Stimulated activated CD4-positive, alpha-beta T cell treated with anti-CD3 and anti-CD28 coated beads, Interleukin-12 subunit alpha, Interleukin-12 subunit beta, amount 100 ng/mL, for 4 hours (primary cell): ENCODE results near the gene CEP131.
"Not testable (repeated sequence)": the region's sequence is repeated elsewhere in the genome, so short reads cannot be mapped to it uniquely, and the experiment has no call there.

Experiments
- DNase-seq: peaks from one replicate; pipeline ENCODE4 v3.0.0-alpha.2; 2020

CEP131 gene

DNA sequence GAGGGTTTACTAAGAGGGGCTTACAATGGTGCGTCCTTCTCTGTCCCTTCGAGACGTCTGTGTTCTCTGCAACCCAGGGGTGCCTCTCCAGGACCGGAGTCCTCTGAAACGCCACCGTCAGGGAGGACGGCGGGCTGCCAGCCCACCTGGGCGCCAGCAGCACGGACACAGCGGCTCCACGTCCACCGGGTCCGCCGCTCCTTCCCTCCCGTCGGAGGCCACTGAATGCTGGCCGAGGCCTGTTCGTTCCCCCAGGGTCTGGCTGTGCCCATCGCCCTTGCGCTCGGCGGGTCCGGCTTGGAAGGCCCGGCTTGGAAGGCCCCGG lies 15.7 kb upstream of the CEP131 start:
- no peak for DNase-seq

GRCh38 chr17:81237591-81238489 lies 15.1 kb upstream of the CEP131 start:
- DNase-seq = no peak

DNA sequence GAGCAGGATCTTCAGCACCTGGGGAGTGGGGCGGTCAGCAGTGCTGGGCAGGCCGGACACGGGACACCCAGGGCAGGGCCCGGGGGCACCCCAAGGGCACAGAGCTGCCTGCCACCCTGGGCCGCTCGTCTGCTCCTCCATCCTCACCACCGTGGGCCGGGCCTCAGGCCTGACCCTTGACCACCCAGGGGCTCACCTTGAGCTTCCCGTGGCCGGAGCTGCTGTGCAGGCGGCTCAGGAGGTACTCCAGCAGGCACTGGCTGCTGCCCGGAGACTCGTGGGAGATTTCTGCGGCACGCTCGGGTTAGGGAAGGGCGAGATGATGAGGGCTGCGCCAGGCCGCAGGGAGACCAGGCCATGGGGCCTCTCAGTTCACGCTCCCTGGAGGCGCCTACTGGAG lies 14.0 kb upstream of the CEP131 start:
- no peak for DNase-seq

- DNase-seq = no peak
Measured at GRCh38 chr17:81235822-81236740, 13.3 kb upstream of the CEP131 start.

- DNase-seq = no peak
Measured at GRCh38 chr17:81234940-81235821, 12.4 kb upstream of the CEP131 start.

GRCh38 chr17:81234506-81234855 lies 11.7 kb upstream of the CEP131 start:
- no peak for DNase-seq

GRCh38 chr17:81233811-81234505 lies 11.2 kb upstream of the CEP131 start:
- no peak for DNase-seq

DNA sequence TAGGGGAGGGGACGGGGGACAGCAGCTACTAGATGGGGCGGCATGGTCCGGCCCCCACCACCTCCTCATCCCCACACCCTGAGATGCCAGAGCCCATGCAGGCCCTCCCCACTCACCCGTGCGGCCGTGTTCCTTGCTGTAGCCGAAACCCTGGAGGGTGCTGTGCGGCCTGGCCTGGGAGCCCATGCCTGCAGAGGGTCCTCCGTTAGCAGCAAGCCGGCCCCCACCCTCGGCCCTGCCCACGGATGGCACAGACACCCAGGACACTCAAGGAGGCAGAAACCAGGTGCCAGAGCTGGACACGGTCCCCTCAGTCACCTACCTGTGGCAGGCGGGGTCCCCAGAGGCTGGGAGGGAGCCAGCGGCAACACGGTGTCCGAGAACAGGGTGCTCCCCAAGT lies 10.6 kb upstream of the CEP131 start:
- DNase-seq = no peak

DNA sequence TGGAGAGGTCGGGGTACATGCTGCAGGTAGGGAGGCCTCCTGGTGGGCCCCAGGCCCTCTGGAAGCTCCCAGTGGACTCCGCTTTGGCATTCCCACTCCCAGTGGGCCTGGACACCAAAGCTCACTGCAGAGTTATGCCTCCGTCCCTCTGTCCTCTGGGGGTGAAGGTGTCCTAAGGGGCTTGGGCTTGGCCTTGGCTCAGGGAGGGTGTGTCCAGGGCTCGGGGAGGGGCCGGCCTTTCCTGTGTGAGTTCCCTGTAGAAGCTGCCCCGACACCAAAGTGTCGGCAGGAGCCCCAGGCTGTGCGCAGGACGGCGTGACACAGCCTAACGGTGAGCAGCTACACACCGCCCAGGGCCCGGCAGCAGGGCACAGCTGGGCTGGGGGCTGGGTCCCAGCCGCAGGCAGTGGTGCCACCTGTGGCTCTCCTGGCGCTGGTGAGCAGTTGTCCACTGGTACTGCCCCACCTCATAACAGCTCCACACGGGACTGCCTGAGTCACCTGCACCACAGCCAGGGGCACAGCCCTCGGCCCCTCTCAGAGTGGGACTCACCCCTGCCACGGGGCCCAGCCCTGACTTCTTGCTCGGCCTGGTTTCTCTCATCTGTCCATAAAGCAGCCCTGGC lies 10.0 kb upstream of the CEP131 start:
- DNase-seq = no peak

- DNase-seq = no peak
Measured at GRCh38 chr17:81231766-81232581, 9.2 kb upstream of the CEP131 start.

DNA sequence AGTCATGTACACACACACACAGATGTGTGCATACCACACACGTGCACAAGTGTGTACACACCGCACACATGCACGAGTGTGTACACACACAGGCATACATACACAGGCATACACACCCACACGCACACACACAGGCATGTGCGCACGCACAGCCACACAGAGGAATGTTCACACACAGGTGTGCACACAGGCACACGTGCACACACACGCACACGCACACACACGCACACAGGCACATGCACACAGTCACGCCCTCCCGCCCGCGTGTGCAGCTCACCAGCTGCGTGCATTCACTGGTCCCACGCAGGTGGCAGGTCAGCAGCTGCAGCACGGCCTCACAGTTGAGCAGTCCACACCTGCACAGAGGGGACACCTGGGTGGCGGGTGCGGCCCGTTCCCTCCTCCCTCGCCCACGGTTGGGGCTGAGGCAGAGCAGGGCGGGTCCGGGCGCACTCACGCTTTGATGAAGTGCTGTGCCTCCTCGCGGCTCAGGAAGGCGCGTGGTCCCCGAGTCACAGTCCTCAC lies 8.4 kb upstream of the CEP131 start:
- no peak for DNase-seq

DNA sequence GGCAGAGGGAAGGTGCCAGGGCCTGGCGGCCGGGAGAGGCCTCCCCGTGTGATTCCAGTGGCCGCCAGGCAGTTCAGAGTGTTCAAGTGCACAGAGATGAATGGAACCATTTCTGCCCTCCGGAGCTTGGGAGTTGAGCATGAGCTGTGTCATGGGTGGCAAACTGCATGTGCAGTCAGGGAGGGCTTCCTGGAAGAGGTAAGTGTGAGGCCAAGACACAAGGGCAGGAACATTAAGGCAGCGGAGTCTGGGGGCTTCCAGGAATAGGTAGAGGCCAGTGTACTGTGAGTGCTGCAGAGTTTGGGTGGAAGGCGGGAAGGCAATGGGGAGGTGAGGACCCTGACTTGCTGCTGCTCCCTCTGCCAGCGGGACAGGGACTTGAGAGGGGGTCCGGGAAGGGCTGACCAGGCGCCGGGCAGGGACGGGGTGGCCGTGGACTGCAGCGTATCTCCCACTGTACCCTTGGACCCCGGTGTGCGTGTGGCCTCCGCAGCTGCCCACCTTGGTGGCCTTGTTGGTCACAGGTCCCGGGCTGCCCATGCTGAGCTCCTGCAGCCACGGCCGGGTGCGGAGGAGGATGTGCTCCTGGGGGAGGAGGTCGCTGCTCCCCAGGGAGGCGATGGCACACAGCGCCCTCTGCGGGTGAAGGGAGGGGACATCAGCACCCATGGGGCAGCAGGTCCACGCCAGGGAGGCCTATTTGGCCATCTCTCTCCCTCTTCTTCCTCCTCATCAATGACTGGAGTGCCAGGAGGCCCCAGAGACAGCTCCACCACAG lies 7.5 kb upstream of the CEP131 start:
- DNase-seq = no peak

DNA sequence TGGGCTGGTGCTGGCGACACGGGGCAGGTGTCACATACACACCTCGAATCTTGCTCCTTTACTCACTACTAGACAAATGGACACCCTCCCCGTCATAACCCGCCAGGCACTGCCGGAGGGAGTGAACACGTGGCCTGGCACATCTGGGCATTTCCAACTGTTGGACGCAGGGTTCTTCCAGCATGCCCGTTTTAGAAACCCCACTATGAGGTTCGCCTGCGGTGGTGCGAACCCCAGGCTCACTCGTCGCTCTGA lies 6.8 kb upstream of the CEP131 start:
- DNase-seq = no peak

DNA sequence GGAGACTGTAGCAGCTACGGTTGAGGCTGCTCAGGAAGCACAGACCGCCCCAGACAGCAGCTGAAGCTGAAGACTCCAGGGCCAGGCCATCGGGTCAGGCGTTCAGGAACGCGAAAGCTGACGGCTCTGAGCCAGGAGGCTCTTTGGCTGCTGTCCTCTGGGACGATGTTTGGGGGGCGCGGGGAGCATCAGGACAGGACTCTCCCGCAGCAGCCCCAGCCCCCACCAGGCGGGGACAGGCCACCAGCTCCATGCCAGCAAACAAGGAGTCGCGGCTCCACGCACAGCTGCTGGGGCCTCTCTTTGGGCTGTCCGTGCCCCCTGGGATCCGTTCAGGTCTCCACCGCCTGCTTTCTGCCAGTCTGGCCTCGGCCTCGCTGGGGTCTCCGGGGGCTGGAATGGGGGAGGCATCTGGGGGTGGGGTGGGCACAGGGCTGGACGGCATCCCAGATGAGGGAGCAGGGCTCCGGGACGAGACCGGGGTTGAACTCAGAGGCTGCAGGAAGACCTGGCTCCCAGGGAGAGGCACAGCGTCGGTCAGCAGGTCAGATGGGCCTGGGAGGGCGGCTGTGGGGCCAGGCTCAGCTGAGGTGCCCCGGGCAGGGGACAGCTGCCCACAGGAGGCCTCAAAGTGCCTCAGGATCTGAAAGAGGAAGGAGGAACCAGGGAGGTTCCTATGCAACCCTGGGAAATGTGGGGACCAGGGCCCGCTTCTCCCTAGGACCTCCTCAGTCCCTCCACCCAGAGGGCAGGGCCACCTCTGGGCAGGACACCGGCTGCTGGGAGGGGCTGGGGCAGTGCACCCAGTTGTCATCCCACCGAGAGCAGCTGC lies 6.3 kb upstream of the CEP131 start:
- no peak for DNase-seq

- DNase-seq = no peak
Measured at GRCh38 chr17:81228420-81228819, 5.7 kb upstream of the CEP131 start.

GRCh38 chr17:81227630-81228029 lies 4.9 kb upstream of the CEP131 start:
- not testable (repeated sequence) for DNase-seq

- DNase-seq = no peak
Measured at GRCh38 chr17:81223762-81224130, 981 bp upstream of the CEP131 start.

DNA sequence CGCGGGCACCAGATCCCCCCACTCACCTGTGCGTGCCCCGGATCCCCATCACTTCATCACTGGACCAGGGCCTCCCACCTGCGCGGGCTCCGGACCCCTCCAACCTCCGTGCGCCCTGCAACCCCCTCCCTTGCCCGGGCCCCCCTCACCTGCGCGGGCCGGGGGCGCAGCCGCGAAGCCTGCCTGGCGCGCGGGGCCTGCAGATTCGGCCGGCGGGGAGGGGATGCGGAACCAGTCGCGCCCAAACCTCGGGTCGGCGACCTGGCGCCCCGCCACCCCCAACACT lies 202 bp downstream of the CEP131 start:
- no peak for DNase-seq

DNA sequence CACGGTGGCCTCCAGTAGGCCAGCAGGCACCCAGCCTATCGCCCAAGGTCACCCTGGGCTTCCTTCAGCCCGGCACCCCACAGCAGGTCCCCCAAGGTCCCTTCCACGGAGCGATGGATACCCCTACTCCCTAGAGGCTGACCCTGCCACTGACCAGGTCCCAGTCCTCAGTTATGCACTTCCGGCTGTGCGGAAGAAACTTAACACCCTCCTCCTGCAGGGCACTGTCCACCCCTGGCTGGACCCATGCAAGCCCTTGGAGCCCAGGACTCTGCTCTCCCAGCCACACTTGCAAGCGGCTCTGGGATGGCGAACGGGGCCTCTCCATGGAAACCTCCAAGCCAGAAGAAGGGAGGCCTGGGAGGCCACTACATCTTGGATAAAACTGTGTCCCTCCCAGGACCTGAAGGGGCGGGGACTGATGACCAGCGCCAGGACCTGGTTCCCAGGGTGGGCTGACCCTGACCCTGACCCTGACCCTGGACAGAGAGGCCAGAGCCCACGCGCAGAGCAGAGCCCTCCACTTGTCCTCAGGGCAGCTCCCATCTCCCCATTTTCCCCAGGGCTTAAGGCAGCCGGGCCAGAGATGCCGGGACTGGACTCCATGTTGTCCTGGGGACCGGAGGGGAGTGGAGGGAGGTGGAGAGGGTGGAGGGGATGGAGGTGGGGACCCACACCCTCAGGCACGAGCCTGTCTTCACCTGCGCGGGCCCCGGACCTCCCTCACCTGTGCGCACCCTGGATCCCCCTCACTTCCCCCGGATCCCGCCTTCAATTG lies 734 bp downstream of the CEP131 start:
- no peak for DNase-seq
